IPS-11a (cell line): Measurements from ENCODE around the gene ADCY2.

Experiments used
- H3K4me3 ChIP-seq: one replicate; pipeline ENCODE4 v1.5.1; 2013; ENCODE audit warnings: low read depth, low read length, control low read depth

The ADCY2 gene

GRCh38 chr5:7586480-7586879 is 190.5 kb downstream of the ADCY2 start:
- no peak overlapping the region for H3K4me3 ChIP-seq

- H3K4me3 ChIP-seq, result no peak overlapping the region
These were observed 193.9 kb downstream of the ADCY2 start for GRCh38 chr5:7589800-7590199.

GRCh38 chr5:7592910-7593309 is 197.0 kb downstream of the ADCY2 start:
- no peak overlapping the region for H3K4me3 ChIP-seq

DNA sequence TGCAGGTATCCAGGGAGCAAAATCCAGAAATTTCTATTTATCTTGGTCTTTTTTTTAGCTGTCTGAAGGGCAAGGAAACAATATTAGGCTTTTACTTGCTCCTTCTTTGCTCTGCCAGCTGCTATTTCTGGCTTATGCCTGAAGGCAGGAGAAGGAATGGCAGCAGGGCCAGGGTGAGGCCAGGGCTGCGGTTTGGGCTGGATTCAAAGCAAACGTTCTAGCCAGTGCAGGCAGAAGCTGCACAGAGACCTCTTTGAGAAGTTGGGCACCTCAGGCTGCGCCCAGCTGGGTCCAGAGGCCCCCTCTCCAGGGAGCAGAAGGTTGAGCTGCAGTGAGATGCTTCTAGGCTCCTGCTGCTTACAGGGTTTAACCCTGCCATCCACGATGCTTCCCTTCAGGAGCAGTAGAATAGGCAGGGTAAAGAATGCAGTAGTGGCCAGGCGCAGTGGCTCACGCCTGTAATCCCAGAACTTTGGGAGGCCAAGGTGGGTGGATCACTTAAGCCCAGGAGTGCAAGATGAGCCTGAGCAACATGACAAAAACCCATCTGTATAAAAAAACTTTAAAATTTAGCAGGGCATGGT is 201.2 kb downstream of the ADCY2 start:
- H3K4me3 ChIP-seq, result no peak overlapping the region

- H3K4me3 ChIP-seq, result no peak overlapping the region
These were observed 211.0 kb downstream of the ADCY2 start for GRCh38 chr5:7606840-7607465.

- no peak overlapping the region for H3K4me3 ChIP-seq
These were observed 212.8 kb downstream of the ADCY2 start for GRCh38 chr5:7608772-7609171.

- no peak overlapping the region for H3K4me3 ChIP-seq
These were observed 213.8 kb downstream of the ADCY2 start for GRCh38 chr5:7609726-7610125.

DNA sequence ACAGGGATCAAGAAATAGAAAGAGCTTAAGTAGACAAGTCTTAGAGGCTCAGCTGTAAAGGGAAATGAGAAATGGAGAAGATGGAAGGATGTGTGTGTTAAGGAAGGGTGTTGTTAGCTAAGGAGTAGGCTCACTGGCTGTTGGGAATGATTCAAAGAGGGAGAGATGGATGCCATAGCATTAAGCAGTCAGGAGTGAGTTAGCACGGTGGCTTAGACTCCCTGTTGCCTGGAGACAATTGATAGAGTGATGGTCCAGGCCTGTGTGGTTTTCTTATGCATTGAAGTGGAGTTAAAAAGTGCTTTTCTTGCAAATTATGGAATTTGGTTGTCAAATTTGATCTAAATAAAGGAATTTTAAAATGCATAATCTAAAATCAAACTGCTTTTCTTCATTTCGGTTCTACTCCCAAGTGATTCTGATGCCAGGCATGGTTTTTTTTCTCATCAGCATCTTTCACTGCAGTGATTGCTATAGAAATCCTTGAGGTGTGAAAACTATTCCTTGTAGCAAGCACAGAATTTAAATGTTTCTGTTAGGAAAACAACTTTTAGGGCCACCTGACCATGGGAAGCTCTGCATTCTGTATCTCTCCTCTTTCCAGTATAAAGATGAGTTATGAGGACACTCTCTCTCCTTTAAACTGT is 214.7 kb downstream of the ADCY2 start:
- no peak overlapping the region for H3K4me3 ChIP-seq

- H3K4me3 ChIP-seq, result no peak overlapping the region
These were observed 215.6 kb downstream of the ADCY2 start for GRCh38 chr5:7611518-7611917.

- H3K4me3 ChIP-seq, result no peak overlapping the region
These were observed 219.7 kb downstream of the ADCY2 start for GRCh38 chr5:7615566-7616061.

- no peak overlapping the region for H3K4me3 ChIP-seq
These were observed 221.0 kb downstream of the ADCY2 start for GRCh38 chr5:7616897-7617296.

DNA sequence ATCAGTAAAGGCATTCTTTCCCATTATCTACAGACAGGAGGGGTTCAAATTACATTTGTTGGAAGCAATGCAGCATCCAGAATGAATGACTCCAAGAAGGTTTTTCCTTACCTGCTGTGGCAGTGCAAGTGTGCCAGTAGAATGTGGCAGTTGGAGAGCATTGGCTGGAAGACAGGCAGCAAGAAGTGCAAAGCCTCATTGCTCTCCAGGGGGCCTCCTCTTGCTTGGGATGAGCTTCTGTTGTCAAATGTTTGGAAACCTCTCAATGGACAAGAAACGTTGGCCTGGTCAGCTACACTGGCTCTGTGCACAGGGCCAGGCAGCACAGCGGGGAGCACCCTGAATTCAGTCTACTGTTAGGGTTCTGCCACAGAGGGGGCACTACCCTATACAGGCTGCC is 226.6 kb downstream of the ADCY2 start:
- no peak overlapping the region for H3K4me3 ChIP-seq

GRCh38 chr5:7625740-7626139 is 229.8 kb downstream of the ADCY2 start:
- no peak overlapping the region for H3K4me3 ChIP-seq

DNA sequence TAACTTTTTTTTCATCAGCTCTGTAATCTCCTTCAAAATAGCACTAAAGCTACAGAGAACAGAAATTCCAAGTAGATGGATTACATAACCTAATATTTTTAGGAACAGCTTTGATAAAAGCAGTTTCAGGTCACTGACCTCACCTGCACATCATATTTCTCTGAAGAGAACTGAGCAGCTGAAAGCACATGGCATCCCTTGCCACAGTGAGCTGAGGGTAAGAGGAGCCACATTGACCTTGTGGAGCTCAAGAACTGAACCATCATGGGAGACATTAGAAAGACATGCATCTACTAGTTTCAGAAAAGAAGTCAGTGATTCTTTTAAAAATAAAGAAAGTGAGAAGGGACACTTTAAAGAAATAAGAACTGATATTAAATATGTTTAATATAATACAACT is 232.3 kb downstream of the ADCY2 start:
- no peak overlapping the region for H3K4me3 ChIP-seq

DNA sequence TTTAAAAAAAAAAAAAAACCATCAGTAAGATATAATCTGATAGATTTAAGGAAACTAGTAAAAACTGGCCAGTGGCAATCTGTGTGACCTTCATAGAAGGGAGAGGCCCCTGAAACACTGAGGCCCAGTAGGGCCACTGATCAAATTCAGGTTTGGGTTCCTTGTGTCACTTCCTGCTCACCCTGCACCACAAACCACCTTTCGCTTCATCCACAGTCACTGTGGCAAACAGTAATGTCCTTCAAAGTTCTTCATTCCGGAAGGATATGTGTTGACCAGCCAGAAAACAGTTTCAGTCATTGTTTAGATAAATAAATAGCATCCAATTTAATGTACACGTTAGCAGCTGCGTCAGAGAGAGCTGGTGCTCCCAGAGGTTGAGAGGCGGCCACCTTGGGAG is 232.9 kb downstream of the ADCY2 start:
- H3K4me3 ChIP-seq, result no peak overlapping the region

- H3K4me3 ChIP-seq, result no peak overlapping the region
These were observed 233.6 kb downstream of the ADCY2 start for GRCh38 chr5:7629561-7629960.

- no peak overlapping the region for H3K4me3 ChIP-seq
These were observed 238.9 kb downstream of the ADCY2 start for GRCh38 chr5:7634837-7635236.

DNA sequence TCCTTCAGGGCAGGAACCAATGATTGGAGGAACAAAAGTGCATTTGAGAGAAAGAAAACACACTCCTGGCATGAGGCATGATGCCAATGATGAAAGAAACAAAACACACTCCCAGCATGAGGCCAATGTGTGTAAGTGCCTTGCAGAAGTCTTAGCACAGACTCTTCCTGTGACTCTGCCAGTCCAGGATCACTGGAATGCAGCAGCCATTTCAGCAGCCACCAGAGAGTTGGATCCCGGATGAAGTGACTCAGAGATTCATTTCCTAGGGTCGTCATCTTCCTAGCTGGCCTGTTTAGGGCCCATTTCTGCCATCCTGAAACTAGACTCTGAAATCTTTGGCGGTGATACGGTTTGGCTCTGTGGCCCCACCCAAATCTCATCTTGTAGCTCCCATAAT is 242.5 kb downstream of the ADCY2 start:
- no peak overlapping the region for H3K4me3 ChIP-seq

GRCh38 chr5:7642029-7642428 is 246.1 kb downstream of the ADCY2 start:
- H3K4me3 ChIP-seq, result no peak overlapping the region

GRCh38 chr5:7644723-7645122 is 248.8 kb downstream of the ADCY2 start:
- no peak overlapping the region for H3K4me3 ChIP-seq

- no peak overlapping the region for H3K4me3 ChIP-seq
These were observed 254.8 kb downstream of the ADCY2 start for GRCh38 chr5:7650755-7651154.

GRCh38 chr5:7653046-7653445 is 257.1 kb downstream of the ADCY2 start:
- H3K4me3 ChIP-seq, result no peak overlapping the region
